Activated CD8-positive, alpha-beta memory T cell treated with anti-CD3 and anti-CD28 coated beads, Interleukin-2, amount 50 U/mL, for 48 hours (primary cell): Measurements from ENCODE around the gene CAPN11.
"Not testable (repeated sequence)": the region's sequence is repeated elsewhere in the genome, so short reads cannot be mapped to it uniquely, and the experiment has no call there.

ENCODE experiments used
- DNase-seq: peaks from one replicate; pipeline ENCODE4 v3.0.0-alpha.2; 2020

Gene CAPN11

DNA sequence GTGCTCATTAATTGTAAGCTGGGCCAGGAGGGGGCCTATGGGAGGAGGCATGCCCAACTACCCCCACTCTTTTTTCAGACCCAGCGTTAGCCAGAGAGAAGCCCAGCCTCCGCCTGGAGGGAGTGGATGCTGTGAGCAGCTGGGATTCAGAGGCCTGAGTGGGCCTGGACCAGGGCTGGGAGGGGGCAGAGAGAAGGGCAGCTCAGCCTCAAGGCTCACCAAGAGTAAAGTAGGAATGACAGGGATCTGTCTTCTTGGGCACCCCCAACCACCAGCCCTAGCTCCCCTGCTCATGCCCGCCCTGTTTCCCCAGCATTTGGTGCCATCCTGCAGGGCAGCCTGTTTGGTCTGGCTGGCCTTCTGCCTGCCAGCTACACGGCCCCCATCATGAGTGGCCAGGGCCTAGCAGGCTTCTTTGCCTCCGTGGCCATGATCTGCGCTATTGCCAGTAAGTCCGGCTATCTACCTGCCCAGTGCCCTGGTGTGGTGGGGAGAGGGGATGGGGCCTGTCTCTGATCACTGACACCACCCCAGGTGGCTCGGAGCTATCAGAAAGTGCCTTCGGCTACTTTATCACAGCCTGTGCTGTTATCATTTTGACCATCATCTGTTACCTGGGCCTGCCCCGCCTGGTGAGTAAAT is 71.5 kb downstream of the CAPN11 start:
- no peak for DNase-seq

DNA sequence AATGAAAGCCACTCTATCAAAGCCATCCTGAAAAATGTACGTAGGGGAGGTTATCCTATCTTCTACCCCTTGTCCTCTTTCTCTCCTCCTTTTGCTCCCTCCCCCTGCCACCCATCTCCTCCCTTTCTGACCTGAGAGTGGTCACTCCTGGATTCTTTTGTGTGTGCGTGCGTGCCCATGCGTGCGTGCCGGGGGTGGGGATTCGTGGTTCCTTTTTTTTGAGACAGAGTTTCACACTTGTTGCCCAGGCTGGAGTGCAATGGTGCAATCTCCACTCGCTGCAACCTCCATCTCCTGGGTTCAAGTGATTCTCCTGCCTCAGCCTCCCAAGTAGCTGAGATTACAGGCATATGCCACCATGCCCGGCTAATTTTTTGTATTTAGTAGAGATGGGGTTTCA is 72.8 kb downstream of the CAPN11 start:
- not testable (repeated sequence) for DNase-seq

DNA sequence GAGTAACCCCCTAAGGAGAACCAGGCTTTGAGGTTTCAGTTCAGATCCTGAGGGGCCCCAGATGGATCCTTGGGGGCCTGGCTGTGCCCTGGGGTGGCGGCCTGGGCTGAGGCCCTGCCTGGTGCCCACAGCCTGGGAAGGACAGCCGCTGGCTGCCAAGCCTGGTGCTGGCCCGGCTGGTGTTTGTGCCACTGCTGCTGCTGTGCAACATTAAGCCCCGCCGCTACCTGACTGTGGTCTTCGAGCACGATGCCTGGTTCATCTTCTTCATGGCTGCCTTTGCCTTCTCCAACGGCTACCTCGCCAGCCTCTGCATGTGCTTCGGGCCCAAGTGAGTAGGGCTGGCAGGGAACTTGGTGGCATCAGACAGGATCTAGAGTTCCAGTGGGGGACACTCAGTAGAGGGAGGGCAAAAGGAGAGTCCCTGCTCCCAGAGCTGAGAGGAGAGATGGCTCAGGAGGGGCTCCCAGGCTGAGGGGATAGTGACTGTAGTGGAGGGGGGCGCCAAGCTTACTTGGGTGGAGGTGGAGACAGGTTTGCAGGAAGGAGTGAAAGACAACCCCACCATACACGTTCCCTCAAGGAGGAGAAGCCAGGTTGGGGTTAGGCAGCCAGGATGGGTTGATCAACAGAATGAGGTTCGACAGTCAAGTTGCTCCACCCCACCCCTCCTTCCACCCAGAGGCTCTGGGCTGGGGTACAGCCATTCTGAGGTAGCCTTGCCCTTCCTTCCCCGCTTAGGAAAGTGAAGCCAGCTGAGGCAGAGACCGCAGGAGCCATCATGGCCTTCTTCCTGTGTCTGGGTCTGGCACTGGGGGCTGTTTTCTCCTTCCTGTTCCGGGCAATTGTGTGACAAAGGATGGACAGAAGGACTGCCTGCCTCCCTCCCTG is 74.3 kb downstream of the CAPN11 start:
- no peak for DNase-seq

DNA sequence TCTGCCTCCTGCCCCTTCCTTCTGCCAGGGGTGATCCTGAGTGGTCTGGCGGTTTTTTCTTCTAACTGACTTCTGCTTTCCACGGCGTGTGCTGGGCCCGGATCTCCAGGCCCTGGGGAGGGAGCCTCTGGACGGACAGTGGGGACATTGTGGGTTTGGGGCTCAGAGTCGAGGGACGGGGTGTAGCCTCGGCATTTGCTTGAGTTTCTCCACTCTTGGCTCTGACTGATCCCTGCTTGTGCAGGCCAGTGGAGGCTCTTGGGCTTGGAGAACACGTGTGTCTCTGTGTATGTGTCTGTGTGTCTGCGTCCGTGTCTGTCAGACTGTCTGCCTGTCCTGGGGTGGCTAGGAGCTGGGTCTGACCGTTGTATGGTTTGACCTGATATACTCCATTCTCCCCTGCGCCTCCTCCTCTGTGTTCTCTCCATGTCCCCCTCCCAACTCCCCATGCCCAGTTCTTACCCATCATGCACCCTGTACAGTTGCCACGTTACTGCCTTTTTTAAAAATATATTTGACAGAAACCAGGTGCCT is 75.0 kb downstream of the CAPN11 start:
- no peak for DNase-seq
